Motor neuron (in vitro differentiated cells): ENCODE measurements around the gene C16orf90. TPM values are rescaled to one million over a fixed set of nuclear protein-coding genes. Genes with fewer than 3 reads are reported as not detected.

Experiments
- total RNA-seq, 8 experiments: library from RNA; unstranded; fragments of 300-600 nt; gene quantifications; 2 replicates each; pipeline versions ENCODE4 v1.2.3 to v1.2.4, GENCODE V29; 2022

C16orf90 gene
- total RNA-seq, 8 experiments from 2014 or later = 0.11 to 0.47 (median 0.29) TPM; not detected in 5

Other genes starting within 250 kb of the C16orf90 start
- gene MEFV, start 238.9 kb downstream of the C16orf90 start, total RNA-seq = under 1 TPM in 6 of 8 experiments, not detected in 2; 0.05 to 0.47 (median 0.19) TPM
- 10 to 100 TPM; 27.4 to 47.7 (median 31.9) TPM for gene ZNF263, start 212.0 kb downstream of the C16orf90 start, total RNA-seq
- 10 to 100 TPM in 4 of 8 experiments, 1 to 10 TPM in 4; 6.8 to 19.2 (median 9.9) TPM for gene TIGD7, start 190.1 kb downstream of the C16orf90 start, total RNA-seq
- 10 to 100 TPM; 22.0 to 46.0 (median 37.2) TPM for gene ZNF75A, start 190.0 kb downstream of the C16orf90 start, total RNA-seq
- gene OR2C1, start 139.6 kb downstream of the C16orf90 start, total RNA-seq = under 1 TPM in 7 of 8 experiments, not detected in 1; 0.20 to 0.86 (median 0.31) TPM
- 10 to 100 TPM in 5 of 8 experiments, 1 to 10 TPM in 3; 7.8 to 22.9 (median 13.2) TPM for gene ZSCAN32, start 94.5 kb downstream of the C16orf90 start, total RNA-seq
- gene ZNF174, start 94.3 kb downstream of the C16orf90 start, total RNA-seq = 10 to 100 TPM in 5 of 8 experiments, 1 to 10 TPM in 3; 8.5 to 17.8 (median 10.7) TPM
- 1 to 10 TPM; 2.0 to 5.1 (median 2.5) TPM for gene ZNF597, start 52.0 kb downstream of the C16orf90 start, total RNA-seq
- 10 to 100 TPM; 15.1 to 53.4 (median 25.3) TPM for gene NAA60, start 51.8 kb downstream of the C16orf90 start, total RNA-seq
- 10 to 100 TPM; 18.1 to 39.1 (median 22.1) TPM for gene CLUAP1, start 5.5 kb upstream of the C16orf90 start, total RNA-seq
- 1 to 10 TPM in 2 of 8 experiments, under 1 TPM in 6; 0.41 to 1.5 (median 0.62) TPM for gene NLRC3, start 81.9 kb upstream of the C16orf90 start, total RNA-seq
- 1 to 10 TPM; 3.3 to 8.4 (median 5.6) TPM for gene SLX4, start 116.1 kb upstream of the C16orf90 start, total RNA-seq
- gene DNASE1, start 159.2 kb upstream of the C16orf90 start, total RNA-seq = 10 to 100 TPM; 10.3 to 40.8 (median 25.3) TPM
- gene TRAP1, start 222.0 kb upstream of the C16orf90 start, total RNA-seq = 100 to 1,000 TPM in 4 of 8 experiments, 10 to 100 TPM in 4; 76.9 to 215 (median 99.6) TPM